Neutrophil (primary cell): Measurements from ENCODE around the gene PDE9A.

Experiments
- H3K27ac ChIP-seq: fragments of 200-600 bp; sonication (generic); 2 replicates; pipeline ENCODE4 v1.5.1; 2016; ENCODE audit warnings: mild to moderate bottlenecking, moderate library complexity
- H3K27me3 ChIP-seq: fragments of 200-600 bp; sonication (generic); 2 replicates; pipeline ENCODE4 v1.6.0; 2016; ENCODE audit warnings: mild to moderate bottlenecking
- H3K36me3 ChIP-seq: fragments of 200-600 bp; sonication (generic); 2 replicates; pipeline ENCODE4 v1.5.1; 2017
- H3K4me1 ChIP-seq, 2 experiments: fragments of 200-600 bp in 1 of 2; sonication (generic) in 1 of 2; 1 replicate in 1 of 2; 2 replicates in 1 of 2; pipeline versions ENCODE4 v1.5.1 to v1.6.1; 2013 to 2016; ENCODE audit warnings: low read depth in 1 of 2, low read length in 1 of 2, mild to moderate bottlenecking in 1 of 2, moderate library complexity in 1 of 2; ENCODE audit not compliant: control insufficient read depth in 1 of 2, insufficient read depth in 1 of 2
- H3K4me3 ChIP-seq, 2 experiments: fragments of 200-600 bp in 1 of 2; sonication (generic) in 1 of 2; 1 replicate in 1 of 2; 2 replicates in 1 of 2; pipeline ENCODE4 v1.5.1; 2013 to 2016; ENCODE audit warnings: low read depth in 1 of 2, low read length in 1 of 2, mild to moderate bottlenecking in 1 of 2, moderate library complexity in 1 of 2
- H3K9me3 ChIP-seq: fragments of 200-600 bp; sonication (generic); 2 replicates; pipeline ENCODE4 v1.5.1; 2016
- TF ChIP-seq, protein P1 (sequence below): fragments of 200-600 bp; sonication (generic); IDR thresholded peaks from 2 replicates; pipeline ENCODE4 v1.5.1; 2016; ENCODE audit warnings: antibody characterized with exemption

Gene PDE9A

DNA sequence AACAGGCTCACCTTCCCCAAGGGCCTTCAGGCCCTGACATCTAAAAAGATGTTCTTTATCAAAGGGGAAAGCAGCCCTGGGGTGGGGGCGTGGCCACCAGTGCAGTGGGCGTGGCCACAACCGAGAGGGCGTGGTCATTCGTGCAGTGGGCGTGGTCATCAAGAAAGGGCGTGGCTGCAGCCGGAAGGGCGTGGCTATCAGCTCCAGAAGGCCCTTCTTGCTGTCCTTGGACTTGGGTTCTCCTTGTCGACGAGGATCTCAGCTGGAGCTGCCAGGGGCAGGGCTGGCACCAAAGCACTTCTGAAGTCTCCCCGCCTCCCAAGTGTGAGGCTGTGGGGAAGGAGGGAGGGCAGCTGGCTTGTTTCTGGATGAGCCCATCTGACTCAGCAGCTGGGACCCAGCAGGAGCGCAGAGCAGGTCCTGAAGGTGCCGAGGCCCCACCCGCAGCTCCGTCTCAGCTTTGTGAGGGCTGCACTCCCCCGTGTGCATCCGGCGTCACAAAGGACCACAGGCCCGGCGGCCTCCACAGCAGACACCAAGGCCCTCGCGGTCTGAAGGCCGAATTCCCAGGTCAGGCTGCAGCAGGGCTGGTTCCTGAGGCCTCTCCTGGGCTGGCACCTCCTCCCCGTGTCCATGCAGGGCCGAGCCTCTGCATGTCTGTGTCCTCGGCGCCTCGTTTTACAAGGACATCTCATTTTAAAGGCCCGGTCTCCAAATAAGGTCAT lies 12.8 kb downstream of the PDE9A start:
- no peaks in the 10 kb centered on the region for H3K4me1 ChIP-seq
- H3K27me3 ChIP-seq = peaks cover 8% of the 10 kb centered on the region
- TF ChIP-seq, protein P1, sequence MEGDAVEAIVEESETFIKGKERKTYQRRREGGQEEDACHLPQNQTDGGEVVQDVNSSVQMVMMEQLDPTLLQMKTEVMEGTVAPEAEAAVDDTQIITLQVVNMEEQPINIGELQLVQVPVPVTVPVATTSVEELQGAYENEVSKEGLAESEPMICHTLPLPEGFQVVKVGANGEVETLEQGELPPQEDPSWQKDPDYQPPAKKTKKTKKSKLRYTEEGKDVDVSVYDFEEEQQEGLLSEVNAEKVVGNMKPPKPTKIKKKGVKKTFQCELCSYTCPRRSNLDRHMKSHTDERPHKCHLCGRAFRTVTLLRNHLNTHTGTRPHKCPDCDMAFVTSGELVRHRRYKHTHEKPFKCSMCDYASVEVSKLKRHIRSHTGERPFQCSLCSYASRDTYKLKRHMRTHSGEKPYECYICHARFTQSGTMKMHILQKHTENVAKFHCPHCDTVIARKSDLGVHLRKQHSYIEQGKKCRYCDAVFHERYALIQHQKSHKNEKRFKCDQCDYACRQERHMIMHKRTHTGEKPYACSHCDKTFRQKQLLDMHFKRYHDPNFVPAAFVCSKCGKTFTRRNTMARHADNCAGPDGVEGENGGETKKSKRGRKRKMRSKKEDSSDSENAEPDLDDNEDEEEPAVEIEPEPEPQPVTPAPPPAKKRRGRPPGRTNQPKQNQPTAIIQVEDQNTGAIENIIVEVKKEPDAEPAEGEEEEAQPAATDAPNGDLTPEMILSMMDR = no peak
- no peaks in the 10 kb centered on the region for H3K36me3 ChIP-seq
- H3K9me3 ChIP-seq = no peaks in the 10 kb centered on the region
- no peak overlapping the region for H3K4me3 ChIP-seq
- no peak overlapping the region for H3K27ac ChIP-seq

DNA sequence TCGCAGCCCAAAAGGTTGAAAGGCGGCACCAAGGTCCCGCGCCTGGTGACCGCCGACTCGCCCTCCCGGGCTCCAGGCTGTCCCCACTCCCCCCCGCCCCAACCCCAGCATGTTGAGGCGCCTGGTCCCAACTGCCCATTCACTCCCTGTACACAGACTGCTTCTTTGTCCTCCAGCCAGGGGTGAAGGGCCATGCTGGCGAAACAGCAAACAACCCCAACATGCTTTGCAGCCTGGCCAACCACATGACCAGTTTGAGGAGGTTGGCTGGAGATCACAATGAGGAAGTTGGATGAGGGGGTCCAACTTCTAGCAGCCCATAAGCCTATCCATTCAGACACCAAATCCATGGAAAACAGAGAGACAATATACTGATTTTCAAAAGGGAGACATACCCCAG lies 13.5 kb downstream of the PDE9A start:
- Histone ChIP-seq H3K27ac (no peak overlapping the region), H3K36me3 (no peaks in the 10 kb centered on the region), H3K4me3 (no peak overlapping the region), H3K9me3 (no peaks in the 10 kb centered on the region), H3K4me1 (no peaks in the 10 kb centered on the region), H3K27me3 (peaks cover 15% of the 10 kb centered on the region)
- TF ChIP-seq, protein P1 = no peak

- H3K27ac ChIP-seq = no peak overlapping the region
- TF ChIP-seq, protein P1 = no peak
- no peak overlapping the region for H3K4me3 ChIP-seq
- H3K27me3 ChIP-seq = peaks cover 29% of the 10 kb centered on the region
- no peaks in the 10 kb centered on the region for H3K4me1 ChIP-seq
- H3K36me3 ChIP-seq = no peaks in the 10 kb centered on the region
- no peaks in the 10 kb centered on the region for H3K9me3 ChIP-seq
Measured at GRCh38 chr21:42668298-42668992, 15.0 kb downstream of the PDE9A start.

GRCh38 chr21:42669041-42669440 lies 15.6 kb downstream of the PDE9A start:
- TF ChIP-seq, protein P1 = no peak
- H3K36me3 ChIP-seq = no peaks in the 10 kb centered on the region
- no peaks in the 10 kb centered on the region for H3K4me1 ChIP-seq
- no peak overlapping the region for H3K27ac ChIP-seq
- no peak overlapping the region for H3K4me3 ChIP-seq
- no peaks in the 10 kb centered on the region for H3K9me3 ChIP-seq
- H3K27me3 ChIP-seq = peaks cover 31% of the 10 kb centered on the region

DNA sequence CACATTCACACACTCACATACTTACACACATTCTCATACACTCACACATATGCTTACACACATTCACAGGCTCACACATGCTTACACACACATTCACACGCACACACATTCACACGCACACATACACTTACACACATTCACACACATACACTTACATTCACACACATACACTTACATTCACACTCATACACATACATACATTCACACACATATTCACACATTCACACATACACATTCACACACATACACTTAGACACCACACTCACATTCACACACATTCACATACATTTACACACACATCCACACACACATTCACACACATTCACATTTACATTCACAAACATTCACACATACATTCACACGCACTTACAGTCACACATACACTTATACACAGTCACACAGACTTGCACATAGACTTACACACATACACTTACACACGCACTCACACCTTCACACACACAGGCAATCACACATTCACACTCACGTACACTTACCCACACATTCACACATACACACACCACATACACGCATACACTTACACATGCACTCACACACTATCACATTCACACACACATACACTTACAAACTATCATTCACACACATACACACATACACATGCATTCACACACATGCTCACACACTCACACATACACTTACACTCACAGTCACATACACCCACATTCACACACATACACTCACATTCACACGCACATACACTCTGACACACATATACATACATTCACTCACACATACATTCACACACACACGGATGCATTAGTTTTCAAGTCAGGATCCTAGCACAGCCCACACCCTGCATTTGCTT lies 16.8 kb downstream of the PDE9A start:
- Histone ChIP-seq H3K9me3 (no peaks in the 10 kb centered on the region), H3K4me1 (no peaks in the 10 kb centered on the region)

More for the DNA sequence above, 16.8 kb downstream of the PDE9A start:
- peaks cover 43% of the 10 kb centered on the region for H3K27me3 ChIP-seq
- no peaks in the 10 kb centered on the region for H3K36me3 ChIP-seq
- no peak overlapping the region for H3K27ac ChIP-seq
- TF ChIP-seq, protein P1 = no peak
- H3K4me3 ChIP-seq = no peak overlapping the region
